Pancreas (tissue), 10 donors: ENCODE results near the gene ITGB4. TPM values are rescaled to one million over a fixed set of nuclear protein-coding genes. Genes with fewer than 3 reads are reported as not detected.

ENCODE experiments used
- ATAC-seq, 4 donors: fragments of 200-7000 bp; cut with Tn5 transposase; one replicate each; pipeline versions ENCODE4 v1.8.0 to v1.9.1; 2020; ENCODE audit warnings: mild to moderate bottlenecking in 4 of 4, moderate library complexity in 4 of 4
- DNase-seq, 6 donors: peaks; one replicate each; pipeline ENCODE4 v3.0.0-alpha.2; 2020
- FAIRE-seq: peaks from 2 replicates; lab custom pipeline; 2012; peaks lifted over from hg19 to GRCh38; lab: Jason Lieb, UNC
- H3K27ac ChIP-seq, 4 donors: fragments of 200-600 bp; sonication (generic); 1 replicate in 3 of 4; 2 replicates in 1 of 4; pipeline versions ENCODE4 v1.5.0 to v1.8.0; 2020
- H3K27me3 ChIP-seq, 4 donors: fragments of 200-600 bp; one replicate each; pipeline ENCODE4 v1.8.0; 2021
- H3K36me3 ChIP-seq, 3 donors: fragments of 200-600 bp; sonication (generic) in 1 of 3; one replicate each; pipeline versions ENCODE4 v1.5.0 to v1.8.0; 2020 to 2021
- H3K4me1 ChIP-seq, 3 donors: fragments of 200-600 bp; one replicate each; pipeline ENCODE4 v1.8.0; 2021
- H3K4me3 ChIP-seq, 4 donors: fragments of 200-600 bp; sonication (generic) in 2 of 4; one replicate each; pipeline versions ENCODE4 v1.5.0 to v1.8.0; 2020 to 2021
- H3K9me3 ChIP-seq, 4 donors: fragments of 200-600 bp; one replicate each; pipeline ENCODE4 v1.8.0; 2021
- CTCF ChIP-seq, 4 donors: fragments of 200-600 bp; sonication (generic) in 3 of 4; IDR thresholded peaks; one replicate each; pipeline versions ENCODE4 v1.5.0 to v1.8.0; 2021; ENCODE audit warnings: antibody characterized with exemption in 4 of 4
- WGBS, 2 donors: extraction: QIAGEN DNeasy Blood & Tissue Kit; methylation state at CpG; one replicate each; pipeline ENCODE4 v1.1.7; 2013; 5-methylcytosine and 5-hydroxymethylcytosine counted together
- intact Hi-C, 3 donors: fragments of 100-400 bp; cut with DNase I; formaldehyde crosslinking; loops; one replicate each; pipeline versions ENCODE4 v1.11.1 to v1.14.2; 2022
- polyA plus RNA-seq, 2 donors: library from polyadenylated mRNA; stranded (reverse); fragments of 200-250 nt; gene quantifications; one replicate each; pipeline ENCODE4 v1.2.3, GENCODE V29; 2013
- total RNA-seq, 6 donors: library from RNA; stranded (reverse); fragmentation: NEBNext Ultra II Directional in 4 of 6; extraction: Animal tissue kit (Norgen Biotek cat#: 25700) in 4 of 6; gene quantifications; one replicate each; pipeline versions ENCODE4 v1.2.1 to v1.2.4, GENCODE V29; 2021 to 2023
- donor health status: healthy with polysubstance abuse.
- donor health status: DM: no; HTN: no; CAD: no; lungs with moderate emphysema.
- donor health status: DM: no; HTN: no; CAD: no.
- donor health status: control.
- donor health status: control.
- donor health status: Bipolar disorder and iron deficiency.
- donor health status: DM: yes; HTN: yes; CAD: no.
- donor health status: DM: no; HTN: no; CAD: no.
- donor health status: DM: no; HTN: no; CAD: no.
- donor health status: DM: yes; HTN: yes; CAD: no.

The ITGB4 gene
- total and polyA plus RNA-seq, 8 donors, result 16.4 to 50.5 (median 22.7) TPM

GRCh38 chr17:75679706-75680211 lies 41.5 kb upstream of the ITGB4 start:
- no peak overlapping the region for H3K27ac ChIP-seq

GRCh38 chr17:75680431-75680830 lies 40.8 kb upstream of the ITGB4 start:
- intact Hi-C loops, result no loop called here
- Histone ChIP-seq H3K4me3 (no peak overlapping the region), H3K27ac (no peak overlapping the region), H3K36me3 (no peaks in the 10 kb centered on the region), H3K4me1 (peaks cover 0 to 12% (median 0%) of the 10 kb centered on the region in 3 donors), H3K27me3 (no peaks in the 10 kb centered on the region), H3K9me3 (no peaks in the 10 kb centered on the region)
- TF ChIP-seq CTCF (IDR thresholded peaks at IDR 0.05), result no peak
- FAIRE-seq, result no peak
- WGBS, 2 donors, result 86 to 91% methylated on average over 10 of the region's 10 CpGs
- no peak for ATAC-seq
- DNase-seq, result no peak

More at GRCh38 chr17:75679706-75680211, 41.5 kb upstream of the ITGB4 start:
- 63 to 64% methylated on average over 11 of the region's 11 CpGs for WGBS, 2 donors
- no peak for TF ChIP-seq CTCF (IDR thresholded peaks at IDR 0.05)
- no peak overlapping the region for H3K4me3 ChIP-seq
- FAIRE-seq, result no peak
- no peaks in the 10 kb centered on the region for H3K36me3 ChIP-seq
- H3K27me3 ChIP-seq, result no peaks in the 10 kb centered on the region
- intact Hi-C loops, result loop anchor here in 1 of 3 donors (10.0 kb wide), 1 partner anchor 65 kb away; no protein-coding TSS in a partner anchor
- ATAC-seq, result peak in 3 of 4 donors; percentile 58 to 67 (median 62)
- peaks cover 0 to 9% (median 0%) of the 10 kb centered on the region in 3 donors for H3K4me1 ChIP-seq
- no peak for DNase-seq
- no peaks in the 10 kb centered on the region for H3K9me3 ChIP-seq

GRCh38 chr17:75681289-75681688 lies 40.0 kb upstream of the ITGB4 start:
- H3K9me3 ChIP-seq, result no peaks in the 10 kb centered on the region
- no peak for TF ChIP-seq CTCF (IDR thresholded peaks at IDR 0.05)
- FAIRE-seq, result no peak
- H3K27ac ChIP-seq, result no peak overlapping the region
- ATAC-seq, result no peak
- no peak overlapping the region for H3K4me3 ChIP-seq
- peaks cover 0 to 12% (median 0%) of the 10 kb centered on the region in 3 donors for H3K4me1 ChIP-seq
- H3K27me3 ChIP-seq, result no peaks in the 10 kb centered on the region
- WGBS, 2 donors, result 85 to 86% methylated on average over 3 of the region's 3 CpGs
- intact Hi-C loops, result no loop called here
- no peak for DNase-seq
- H3K36me3 ChIP-seq, result no peaks in the 10 kb centered on the region

GRCh38 chr17:75683583-75683982 lies 37.7 kb upstream of the ITGB4 start:
- TF ChIP-seq CTCF (IDR thresholded peaks at IDR 0.05), result no peak
- peak; percentile 40 to 59 (median 56) for ATAC-seq
- Histone ChIP-seq H3K4me3 (no peak overlapping the region), H3K9me3 (no peaks in the 10 kb centered on the region), H3K27me3 (no peaks in the 10 kb centered on the region), H3K4me1 (peaks cover 0 to 17% (median 0%) of the 10 kb centered on the region in 3 donors), H3K27ac (no peak overlapping the region), H3K36me3 (no peaks in the 10 kb centered on the region)
- 56 to 65% methylated on average over 4 of the region's 4 CpGs for WGBS, 2 donors
- FAIRE-seq, result no peak
- intact Hi-C loops, result no loop called here
- peak in 1 of 6 donors; percentile 9 for DNase-seq

GRCh38 chr17:75684249-75684648 lies 37.0 kb upstream of the ITGB4 start:
- peaks cover 0 to 18% (median 0%) of the 10 kb centered on the region in 3 donors for H3K4me1 ChIP-seq
- no peak for TF ChIP-seq CTCF (IDR thresholded peaks at IDR 0.05)
- H3K27me3 ChIP-seq, result no peaks in the 10 kb centered on the region
- FAIRE-seq (no peak), ATAC-seq (peak in 3 of 4 donors; percentile 36 to 49 (median 47)), DNase-seq (no peak)
- H3K9me3 ChIP-seq, result no peaks in the 10 kb centered on the region
- H3K27ac ChIP-seq, result peak overlapping the region in 2 of 4 donors; percentile 5 to 23
- H3K36me3 ChIP-seq, result no peaks in the 10 kb centered on the region
- H3K4me3 ChIP-seq, result no peak overlapping the region
- WGBS, 2 donors, result 88 to 94% methylated on average over 5 of the region's 5 CpGs
- intact Hi-C loops, result no loop called here
